Astrocyte (in vitro differentiated cells and primary cell): ENCODE data around the gene SDR42E1.

Experiments used
- EZH2 ChIP-seq: IDR thresholded peaks from 2 replicates; pipeline ENCODE4 v1.6.1; 2012; ENCODE audit warnings: mild to moderate bottlenecking, low read length, inconsistent platforms; ENCODE audit not compliant: insufficient read depth
- TF ChIP-seq, protein P1 (sequence below): IDR thresholded peaks from 2 replicates; pipeline ENCODE4 v1.5.1; 2011; ENCODE audit warnings: low read depth, mild to moderate bottlenecking, inconsistent platforms, low read length, moderate library complexity; ENCODE audit not compliant: insufficient read depth

DNA sequence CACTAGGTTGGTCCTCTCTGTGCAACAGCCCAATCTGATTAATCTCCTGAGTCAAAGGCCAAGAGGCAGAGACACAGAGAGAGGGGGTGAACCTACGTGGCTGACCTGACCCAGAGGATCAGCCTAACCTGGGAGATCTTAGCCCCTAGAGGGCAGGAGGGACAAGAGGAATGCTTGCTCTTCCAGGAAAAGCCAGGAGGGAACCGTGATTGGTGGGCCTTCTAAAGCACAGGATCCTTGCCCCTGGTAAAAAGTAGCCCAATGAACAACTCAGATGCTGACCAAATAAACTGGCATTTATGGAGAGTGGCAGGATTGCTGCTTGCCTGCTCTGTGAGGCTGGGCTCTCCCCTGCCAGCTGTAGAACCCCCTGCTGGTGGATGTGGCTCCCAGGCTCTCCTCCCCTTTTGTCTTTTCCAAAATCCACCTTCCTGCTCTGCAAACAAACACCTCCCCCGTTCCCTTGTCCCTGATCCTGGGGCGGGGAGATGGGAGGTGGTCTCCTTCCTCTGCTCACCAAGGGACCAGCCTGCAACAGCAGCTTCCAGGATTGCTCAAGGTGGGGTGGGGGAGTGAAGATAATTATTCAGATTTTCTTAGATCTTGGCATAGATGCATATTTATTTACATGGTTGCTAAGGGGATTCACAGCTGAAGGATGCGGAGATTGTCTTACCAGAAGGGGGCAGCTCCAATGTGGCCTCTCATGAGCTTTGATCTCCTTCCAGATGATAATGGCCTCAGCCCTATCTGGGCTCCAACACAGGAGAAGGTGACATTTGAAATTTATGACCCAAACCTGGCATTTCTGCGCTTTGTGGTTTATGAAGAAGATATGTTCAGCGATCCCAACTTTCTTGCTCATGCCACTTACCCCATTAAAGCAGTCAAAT is 71.9 kb downstream of the SDR42E1 start:
- TF ChIP-seq, protein P1, sequence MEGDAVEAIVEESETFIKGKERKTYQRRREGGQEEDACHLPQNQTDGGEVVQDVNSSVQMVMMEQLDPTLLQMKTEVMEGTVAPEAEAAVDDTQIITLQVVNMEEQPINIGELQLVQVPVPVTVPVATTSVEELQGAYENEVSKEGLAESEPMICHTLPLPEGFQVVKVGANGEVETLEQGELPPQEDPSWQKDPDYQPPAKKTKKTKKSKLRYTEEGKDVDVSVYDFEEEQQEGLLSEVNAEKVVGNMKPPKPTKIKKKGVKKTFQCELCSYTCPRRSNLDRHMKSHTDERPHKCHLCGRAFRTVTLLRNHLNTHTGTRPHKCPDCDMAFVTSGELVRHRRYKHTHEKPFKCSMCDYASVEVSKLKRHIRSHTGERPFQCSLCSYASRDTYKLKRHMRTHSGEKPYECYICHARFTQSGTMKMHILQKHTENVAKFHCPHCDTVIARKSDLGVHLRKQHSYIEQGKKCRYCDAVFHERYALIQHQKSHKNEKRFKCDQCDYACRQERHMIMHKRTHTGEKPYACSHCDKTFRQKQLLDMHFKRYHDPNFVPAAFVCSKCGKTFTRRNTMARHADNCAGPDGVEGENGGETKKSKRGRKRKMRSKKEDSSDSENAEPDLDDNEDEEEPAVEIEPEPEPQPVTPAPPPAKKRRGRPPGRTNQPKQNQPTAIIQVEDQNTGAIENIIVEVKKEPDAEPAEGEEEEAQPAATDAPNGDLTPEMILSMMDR: no peak
- TF ChIP-seq EZH2: no peak
